Erythroblast (primary cell): Measurements from ENCODE around the gene PRELP.
"Not testable (repeated sequence)": the region's sequence is repeated elsewhere in the genome, so short reads cannot be mapped to it uniquely, and the experiment has no call there.

Experiments used
- DNase-seq, 2 experiments: peaks; one replicate each; lab custom pipeline; 2025; lab: John Stamatoyannopoulos, UW
- GATA1 ChIP-seq: IDR thresholded peaks from 2 replicates; pipeline ENCODE4 v1.6.1; 2011; ENCODE audit warnings: low read depth, mild to moderate bottlenecking, control low read depth, low read length, moderate library complexity
- POLR2A ChIP-seq: IDR thresholded peaks from 2 replicates; pipeline ENCODE4 v1.6.1; 2011; ENCODE audit warnings: mild to moderate bottlenecking, low read length

Gene PRELP

GRCh38 chr1:203447151-203447550, 28.5 kb upstream of the PRELP start:
- no peak for DNase-seq
- TF ChIP-seq GATA1 = no peak
- TF ChIP-seq POLR2A = no peak

DNA sequence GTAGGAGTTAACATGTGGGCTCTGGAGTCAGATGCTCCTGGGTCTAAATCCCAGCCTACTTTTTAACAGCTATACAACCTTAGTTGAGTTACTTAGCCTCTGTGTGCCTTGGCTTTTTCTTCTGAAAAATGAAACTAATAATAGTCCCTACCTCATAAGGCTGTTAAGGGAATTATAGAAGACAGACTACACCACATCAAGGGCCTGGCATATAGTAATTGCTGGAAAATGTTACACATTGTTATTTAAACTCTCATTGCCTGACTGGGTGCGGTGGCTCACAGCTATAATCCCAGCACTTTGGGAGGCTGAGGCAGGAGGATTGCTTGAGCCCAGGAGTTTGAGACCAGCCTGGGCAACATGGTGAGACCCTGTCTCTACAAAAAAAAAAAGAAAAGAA, 28.0 kb upstream of the PRELP start:
- DNase-seq = not testable (repeated sequence)

- TF ChIP-seq GATA1 = no peak
- TF ChIP-seq POLR2A = no peak
- DNase-seq = no peak
Observed at GRCh38 chr1:203448521-203449061, 27.0 kb upstream of the PRELP start.

- no peak for TF ChIP-seq GATA1
- no peak for TF ChIP-seq POLR2A
- DNase-seq = no peak
Observed at GRCh38 chr1:203450001-203450400, 25.6 kb upstream of the PRELP start.

DNA sequence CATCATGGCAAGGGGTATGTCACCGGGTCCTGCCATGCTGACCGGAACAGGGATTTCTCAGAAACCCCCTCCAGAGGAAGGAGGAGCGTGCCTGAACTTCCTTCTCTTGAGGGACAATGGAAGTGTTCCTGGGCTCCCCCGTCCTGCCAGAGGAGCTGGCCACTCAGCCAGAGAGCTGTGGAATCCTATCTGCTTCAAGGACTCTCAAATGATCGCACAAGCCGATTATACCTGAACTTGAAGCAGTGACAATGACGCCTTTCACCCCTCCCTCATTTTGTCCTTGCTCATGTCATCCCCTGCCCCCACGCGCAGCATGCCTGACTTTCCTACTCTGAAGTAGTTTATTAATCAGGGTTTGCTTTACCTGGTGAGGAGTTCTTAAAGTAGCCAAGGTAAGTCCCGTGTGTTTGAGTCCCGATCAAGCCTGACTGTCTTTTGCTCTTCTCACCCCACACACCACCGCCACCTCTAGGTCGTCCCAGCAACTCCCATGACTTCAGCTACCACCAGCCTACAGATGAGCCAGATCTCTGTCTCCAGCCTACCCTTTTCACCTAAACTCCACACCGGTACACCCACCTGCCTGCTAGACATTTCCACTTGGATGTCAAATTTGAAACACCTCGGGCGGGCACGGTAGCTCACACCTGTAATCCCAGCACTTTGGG, 25.0 kb upstream of the PRELP start:
- DNase-seq = no peak
- TF ChIP-seq POLR2A = no peak
- TF ChIP-seq GATA1 = no peak

DNA sequence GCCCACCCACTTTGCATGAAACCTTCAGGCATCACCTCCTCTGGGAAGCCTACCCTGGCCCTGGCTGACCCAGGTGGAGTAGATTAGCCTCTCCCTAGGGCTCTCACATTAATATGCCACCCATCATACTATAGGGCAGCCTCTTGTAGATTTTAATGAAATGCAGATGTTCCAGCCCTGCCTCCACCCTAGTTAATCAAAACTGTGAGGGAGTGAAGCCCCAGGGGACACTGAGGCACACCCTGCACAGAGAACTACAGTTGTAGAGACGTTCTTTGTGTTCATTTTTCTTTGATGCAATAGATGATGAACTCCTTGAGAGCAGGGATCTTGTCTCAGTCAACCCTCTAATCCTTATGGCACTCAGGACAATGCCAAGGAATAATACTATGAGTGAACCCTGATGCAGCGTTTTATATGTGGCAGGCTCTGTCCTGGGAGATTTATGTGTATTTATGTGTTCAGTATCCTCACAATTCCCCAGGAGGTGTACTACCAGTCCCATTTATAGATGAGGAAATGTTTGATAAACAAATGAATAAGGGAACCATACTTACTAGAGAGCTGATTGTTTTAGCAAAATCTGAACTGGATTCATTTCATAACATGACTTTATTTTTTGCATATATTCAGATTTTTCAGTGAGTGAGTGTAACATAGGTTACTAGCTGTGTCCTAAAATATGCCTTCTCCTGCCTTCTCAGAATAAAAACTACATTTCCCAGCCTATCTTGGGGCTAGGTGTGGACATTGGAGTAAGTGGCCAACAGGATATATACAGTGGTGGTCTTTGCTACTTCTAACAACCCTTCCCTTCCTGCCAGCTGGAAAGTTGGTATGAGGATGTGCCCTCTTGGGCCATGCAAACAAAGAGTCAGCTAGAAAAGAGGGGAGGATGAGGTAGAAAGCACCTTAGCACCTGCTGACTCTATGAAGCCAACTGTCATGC, 23.5 kb upstream of the PRELP start:
- TF ChIP-seq POLR2A (no peak), GATA1 (no peak)
- no peak for DNase-seq

DNA sequence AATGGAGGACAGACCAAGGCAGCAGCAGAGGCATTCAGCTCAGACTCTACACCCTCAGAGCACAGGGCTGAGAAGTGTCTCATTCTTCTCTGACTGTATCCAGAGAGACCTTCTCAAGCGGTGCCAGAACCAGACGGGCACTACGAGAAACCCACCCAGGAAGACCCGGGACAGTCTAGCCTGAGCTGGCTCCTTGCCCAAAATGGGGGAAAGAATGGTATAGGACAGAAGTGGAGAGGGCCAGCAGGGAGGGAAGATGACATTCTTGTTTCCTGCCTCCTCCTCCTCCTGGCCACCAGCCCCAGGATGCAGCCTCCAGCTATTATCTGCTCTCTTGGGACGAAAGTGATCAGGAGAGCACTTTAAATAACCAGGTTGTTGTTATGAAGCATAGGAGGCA, 22.6 kb upstream of the PRELP start:
- no peak for TF ChIP-seq POLR2A
- no peak for TF ChIP-seq GATA1
- no peak for DNase-seq

- DNase-seq = no peak
- TF ChIP-seq POLR2A (no peak), GATA1 (no peak)
Observed at GRCh38 chr1:203453616-203454015, 22.0 kb upstream of the PRELP start.

DNA sequence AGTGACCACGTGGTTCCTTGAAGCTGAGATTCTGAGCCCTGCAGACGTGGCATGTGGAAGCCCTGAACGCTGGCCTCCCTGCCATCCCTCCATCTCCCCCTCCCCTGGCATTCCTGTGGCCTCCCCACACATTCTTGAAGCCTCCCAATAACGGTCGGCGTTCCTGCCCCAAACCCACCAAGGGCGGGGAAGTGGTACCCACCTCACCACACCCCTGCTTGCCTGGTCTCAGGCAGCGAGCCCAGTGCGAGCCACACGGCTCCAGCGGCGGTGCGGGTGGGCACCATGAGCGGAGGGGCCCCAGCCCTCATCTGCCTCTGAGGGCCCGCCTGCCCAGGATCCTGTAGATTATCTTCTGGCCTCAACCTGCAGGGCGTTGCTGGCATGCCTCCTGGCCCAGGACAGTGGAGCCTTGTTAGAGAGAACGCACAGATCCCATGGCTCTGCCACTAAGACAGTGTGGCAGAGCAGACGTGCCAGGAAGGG, 20.6 kb upstream of the PRELP start:
- TF ChIP-seq POLR2A (no peak), GATA1 (no peak)
- no peak for DNase-seq

GRCh38 chr1:203455706-203456105, 19.9 kb upstream of the PRELP start:
- DNase-seq = no peak
- TF ChIP-seq POLR2A = no peak

- TF ChIP-seq GATA1 (no peak), POLR2A (no peak)
- no peak for DNase-seq
Observed at GRCh38 chr1:203456577-203456976, 19.0 kb upstream of the PRELP start.

GRCh38 chr1:203458078-203458477, 17.5 kb upstream of the PRELP start:
- TF ChIP-seq POLR2A = no peak
- TF ChIP-seq GATA1 = no peak
- no peak for DNase-seq

- no peak for TF ChIP-seq POLR2A
- no peak for TF ChIP-seq GATA1
- no peak for DNase-seq
Observed at GRCh38 chr1:203459671-203460201, 15.9 kb upstream of the PRELP start.

- no peak for TF ChIP-seq POLR2A
- TF ChIP-seq GATA1 = no peak
Observed at GRCh38 chr1:203461717-203462116, 13.9 kb upstream of the PRELP start.

More at GRCh38 chr1:203461717-203462116, 13.9 kb upstream of the PRELP start:
- no peak for DNase-seq
